ENCODE results near the gene PIGP. TPM values are rescaled to one million over a fixed set of nuclear protein-coding genes. Genes with fewer than 3 reads are reported as not detected.
A peak's percentile ranks its signal among the peaks of the same experiment; 100 is the strongest.

PIGP gene
- total RNA-seq, 3 donors from 2014 or later: 15.2 to 20.2 (median 19.7) TPM

GRCh38 chr21:37074546-37074945 is 1.7 kb upstream of the PIGP start:
- DNase-seq: no peak
- Histone ChIP-seq H3K4me3 (no peak overlapping the region), H3K36me3 (ENCODE audit: low read depth) (no peaks in the 10 kb centered on the region), H3K4me1 (ENCODE audit: low read depth) (peaks cover 11% of the 10 kb centered on the region), H3K9me3 (no peaks in the 10 kb centered on the region)
- no peak for TF ChIP-seq CTCF (IDR thresholded peaks at IDR 0.05)
- no peak for ATAC-seq
- intact Hi-C loops (cut with DNase I, micrococcal nuclease): no loop called here

- H3K36me3 ChIP-seq (ENCODE audit: low read depth): no peaks in the 10 kb centered on the region
- no peak for TF ChIP-seq CTCF (IDR thresholded peaks at IDR 0.05)
- DNase-seq (no peak), ATAC-seq (peak; percentile 2)
- no peaks in the 10 kb centered on the region for H3K9me3 ChIP-seq
- intact Hi-C loops (cut with DNase I, micrococcal nuclease): no loop called here
- H3K4me3 ChIP-seq: peak overlapping the region; percentile 69
- peaks cover 11% of the 10 kb centered on the region for H3K4me1 ChIP-seq (ENCODE audit: low read depth)
Observed at GRCh38 chr21:37074197-37074510, 1.3 kb upstream of the PIGP start.

GRCh38 chr21:37073417-37074196 is 736 bp upstream of the PIGP start:
- Histone ChIP-seq H3K4me1 (ENCODE audit: low read depth) (peaks cover 11% of the 10 kb centered on the region), H3K4me3 (peak overlapping the region; percentile 69)

GRCh38 chr21:37072274-37072987 is 440 bp downstream of the PIGP start:
- DNase-seq (peak in 2 of 3 donors; percentile 84 to 90), ATAC-seq (peak; percentile 59)
- Histone ChIP-seq H3K4me1 (ENCODE audit: low read depth) (peaks cover 11% of the 10 kb centered on the region), H3K9me3 (no peaks in the 10 kb centered on the region), H3K4me3 (peak overlapping the region; percentile 69), H3K36me3 (ENCODE audit: low read depth) (no peaks in the 10 kb centered on the region)
- TF ChIP-seq CTCF (IDR thresholded peaks at IDR 0.05): no peak
- intact Hi-C loops (cut with DNase I, micrococcal nuclease): no loop called here

More at GRCh38 chr21:37073417-37074196, 736 bp upstream of the PIGP start:
- no peaks in the 10 kb centered on the region for H3K36me3 ChIP-seq (ENCODE audit: low read depth)
- peak; percentile 54 for ATAC-seq
- H3K9me3 ChIP-seq: no peaks in the 10 kb centered on the region
- no peak for TF ChIP-seq CTCF (IDR thresholded peaks at IDR 0.05)
- intact Hi-C loops (cut with DNase I, micrococcal nuclease): no loop called here
- peak; percentile 66 to 83 (median 81) for DNase-seq

GRCh38 chr21:37071561-37072273 is 1.2 kb downstream of the PIGP start:
- peaks cover 11% of the 10 kb centered on the region for H3K4me1 ChIP-seq (ENCODE audit: low read depth)
- H3K9me3 ChIP-seq: no peaks in the 10 kb centered on the region
- no peaks in the 10 kb centered on the region for H3K36me3 ChIP-seq (ENCODE audit: low read depth)
- DNase-seq (peak; percentile 52 to 70 (median 54)), ATAC-seq (peak; percentile 2)
- peak overlapping the region; percentile 69 for H3K4me3 ChIP-seq
- intact Hi-C loops (cut with DNase I, micrococcal nuclease): no loop called here
- TF ChIP-seq CTCF (IDR thresholded peaks at IDR 0.05): no peak

All from mucosa of descending colon (tissue), 3 donors.